ENCODE results near the gene RAB40C. TPM values are rescaled to one million over a fixed set of nuclear protein-coding genes. Genes with fewer than 3 reads are reported as not detected.

RAB40C gene
- total RNA-seq, 1 experiment from 2014 or later: 5.9 TPM

- Histone ChIP-seq H3K9ac (ENCODE audit: low read length) (peak overlapping the region; percentile 65), H3K9me2 (replicated peaks; ENCODE audit: insufficient read depth, low read length) (no peaks in the 10 kb centered on the region), H2AFZ (ENCODE audit: low read length) (no peak overlapping the region), H3K27ac (ENCODE audit: low read length) (peak overlapping the region; percentile 86), H4K20me1 (ENCODE audit: insufficient read depth, low read depth, low read length) (no peaks in the 10 kb centered on the region), H3K4me2 (ENCODE audit: low read depth, low read length, poor library complexity, severe bottlenecking) (peak overlapping the region; percentile 50), H3K9me3 (ENCODE audit: low read length) (no peaks in the 10 kb centered on the region), H3K27me3 (ENCODE audit: low read length) (no peaks in the 10 kb centered on the region), H3K4me1 (ENCODE audit: low read length) (peaks cover 32% of the 10 kb centered on the region), H3K79me2 (ENCODE audit: low read length) (peaks cover 5% of the 10 kb centered on the region), H3K36me3 (ENCODE audit: insufficient read depth, low read length) (no peaks in the 10 kb centered on the region), H3K4me3 (ENCODE audit: low read length) (no peak overlapping the region)
- DNase-seq: peak; percentile 52
Measured at GRCh38 chr16:576823-577201, 13.1 kb upstream of the RAB40C start.

DNA sequence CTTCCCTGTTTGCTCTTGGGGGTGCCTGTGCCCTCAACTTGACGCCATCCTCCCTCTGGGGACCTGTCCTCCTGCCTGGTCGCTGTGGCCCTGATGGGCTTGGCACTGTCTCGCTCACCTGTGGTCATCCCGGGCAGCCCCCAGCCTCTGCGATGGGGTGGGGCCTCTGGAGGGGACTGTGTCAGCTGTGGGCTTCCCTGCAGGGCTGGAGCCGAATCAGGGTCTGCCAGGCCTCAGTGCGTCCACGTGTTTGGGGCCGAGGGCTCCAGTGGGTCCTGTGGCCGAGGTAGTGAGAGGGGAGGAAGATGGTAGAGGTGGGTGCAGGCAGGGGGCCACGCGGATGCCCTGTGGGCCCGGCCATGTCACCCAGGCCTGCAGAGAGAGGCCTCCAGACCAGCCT is 12.1 kb upstream of the RAB40C start:
- no peak for DNase-seq
- Histone ChIP-seq H3K9ac (ENCODE audit: low read length) (0 out of 2 replicates have a peak overlapping the region, but pooled peaks have one; percentile 41), H3K4me2 (ENCODE audit: low read depth, low read length, poor library complexity, severe bottlenecking) (no peak overlapping the region), H3K9me2 (replicated peaks; ENCODE audit: insufficient read depth, low read length) (no peaks in the 10 kb centered on the region), H3K9me3 (ENCODE audit: low read length) (no peaks in the 10 kb centered on the region), H3K79me2 (ENCODE audit: low read length) (no peaks in the 10 kb centered on the region), H3K4me1 (ENCODE audit: low read length) (peaks cover 34% of the 10 kb centered on the region), H3K4me3 (ENCODE audit: low read length) (no peak overlapping the region), H3K27me3 (ENCODE audit: low read length) (no peaks in the 10 kb centered on the region), H3K27ac (ENCODE audit: low read length) (peak overlapping the region; percentile 86), H4K20me1 (ENCODE audit: insufficient read depth, low read depth, low read length) (no peaks in the 10 kb centered on the region), H3K36me3 (ENCODE audit: insufficient read depth, low read length) (no peaks in the 10 kb centered on the region), H2AFZ (ENCODE audit: low read length) (no peak overlapping the region)

DNA sequence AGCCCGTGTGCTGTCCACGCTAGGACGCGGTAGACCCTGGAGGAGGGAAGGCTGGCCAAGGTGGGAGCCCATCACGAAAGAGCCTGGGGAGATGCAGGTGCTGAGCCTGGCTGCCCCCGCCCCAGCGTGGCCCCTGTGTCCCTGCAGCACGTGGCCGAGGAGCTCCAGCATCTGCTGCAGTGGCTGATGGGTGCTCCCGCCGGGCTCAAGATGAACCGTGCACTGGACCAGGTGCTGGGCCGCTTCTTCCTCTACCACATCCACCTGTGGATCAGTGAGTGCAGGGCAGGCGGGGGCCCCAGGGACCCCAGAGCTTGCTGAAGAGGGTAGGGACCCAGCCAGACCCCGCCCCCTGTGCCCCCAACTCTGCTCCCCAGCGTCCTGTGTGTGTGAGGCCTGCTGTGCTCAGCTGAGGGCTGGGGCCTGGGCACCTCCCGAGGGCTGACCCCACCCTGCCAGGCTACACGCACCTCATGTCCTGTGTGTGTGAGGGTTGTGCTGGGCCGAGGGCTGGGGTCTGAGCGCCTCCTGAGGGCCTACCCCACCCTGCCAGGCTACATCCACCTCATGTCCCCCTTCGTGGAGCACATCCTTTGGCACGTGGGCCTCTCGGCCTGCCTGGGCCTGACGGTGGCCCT is 11.5 kb upstream of the RAB40C start:
- peak overlapping the region; percentile 86 for H3K27ac ChIP-seq (ENCODE audit: low read length)
- peaks cover 39% of the 10 kb centered on the region for H3K4me1 ChIP-seq (ENCODE audit: low read length)
- H3K9ac ChIP-seq (ENCODE audit: low read length): peak overlapping the region; percentile 41
- H3K9me2 ChIP-seq (replicated peaks; ENCODE audit: insufficient read depth, low read length): no peaks in the 10 kb centered on the region
- no peak overlapping the region for H2AFZ ChIP-seq (ENCODE audit: low read length)
- no peaks in the 10 kb centered on the region for H3K79me2 ChIP-seq (ENCODE audit: low read length)
- no peaks in the 10 kb centered on the region for H3K36me3 ChIP-seq (ENCODE audit: insufficient read depth, low read length)
- no peaks in the 10 kb centered on the region for H3K9me3 ChIP-seq (ENCODE audit: low read length)
- peak overlapping the region; percentile 29 for H3K4me2 ChIP-seq (ENCODE audit: low read depth, low read length, poor library complexity, severe bottlenecking)
- peak; percentile 66 for DNase-seq
- H3K27me3 ChIP-seq (ENCODE audit: low read length): no peaks in the 10 kb centered on the region
- no peak overlapping the region for H3K4me3 ChIP-seq (ENCODE audit: low read length)
- no peaks in the 10 kb centered on the region for H4K20me1 ChIP-seq (ENCODE audit: insufficient read depth, low read depth, low read length)

- H2AFZ ChIP-seq (ENCODE audit: low read length): no peak overlapping the region
- no peaks in the 10 kb centered on the region for H3K27me3 ChIP-seq (ENCODE audit: low read length)
- no peak overlapping the region for H3K4me3 ChIP-seq (ENCODE audit: low read length)
- no peaks in the 10 kb centered on the region for H4K20me1 ChIP-seq (ENCODE audit: insufficient read depth, low read depth, low read length)
- no peaks in the 10 kb centered on the region for H3K36me3 ChIP-seq (ENCODE audit: insufficient read depth, low read length)
- H3K9me2 ChIP-seq (replicated peaks; ENCODE audit: insufficient read depth, low read length): no peaks in the 10 kb centered on the region
- H3K9me3 ChIP-seq (ENCODE audit: low read length): no peaks in the 10 kb centered on the region
- DNase-seq: peak; percentile 92
- H3K9ac ChIP-seq (ENCODE audit: low read length): peak overlapping the region; percentile 41
- H3K27ac ChIP-seq (ENCODE audit: low read length): peak overlapping the region; percentile 86; the same call in 1 of the 2 replicates
- no peaks in the 10 kb centered on the region for H3K79me2 ChIP-seq (ENCODE audit: low read length)
- peaks cover 45% of the 10 kb centered on the region for H3K4me1 ChIP-seq (ENCODE audit: low read length)
- peak overlapping the region; percentile 29 for H3K4me2 ChIP-seq (ENCODE audit: low read depth, low read length, poor library complexity, severe bottlenecking)
Measured at GRCh38 chr16:578870-579405, 10.9 kb upstream of the RAB40C start.

GRCh38 chr16:580141-580945 is 9.5 kb upstream of the RAB40C start:
- Histone ChIP-seq H3K4me2 (ENCODE audit: low read depth, low read length, poor library complexity, severe bottlenecking) (no peak overlapping the region), H3K27me3 (ENCODE audit: low read length) (no peaks in the 10 kb centered on the region), H3K4me3 (ENCODE audit: low read length) (no peak overlapping the region), H3K79me2 (ENCODE audit: low read length) (no peaks in the 10 kb centered on the region), H2AFZ (ENCODE audit: low read length) (no peak overlapping the region), H3K4me1 (ENCODE audit: low read length) (peaks cover 40% of the 10 kb centered on the region), H3K9me2 (replicated peaks; ENCODE audit: insufficient read depth, low read length) (no peaks in the 10 kb centered on the region), H3K36me3 (ENCODE audit: insufficient read depth, low read length) (no peaks in the 10 kb centered on the region), H3K9ac (ENCODE audit: low read length) (no peak overlapping the region), H4K20me1 (ENCODE audit: insufficient read depth, low read depth, low read length) (no peaks in the 10 kb centered on the region), H3K27ac (ENCODE audit: low read length) (no peak overlapping the region), H3K9me3 (ENCODE audit: low read length) (no peaks in the 10 kb centered on the region)
- DNase-seq: no peak

DNA sequence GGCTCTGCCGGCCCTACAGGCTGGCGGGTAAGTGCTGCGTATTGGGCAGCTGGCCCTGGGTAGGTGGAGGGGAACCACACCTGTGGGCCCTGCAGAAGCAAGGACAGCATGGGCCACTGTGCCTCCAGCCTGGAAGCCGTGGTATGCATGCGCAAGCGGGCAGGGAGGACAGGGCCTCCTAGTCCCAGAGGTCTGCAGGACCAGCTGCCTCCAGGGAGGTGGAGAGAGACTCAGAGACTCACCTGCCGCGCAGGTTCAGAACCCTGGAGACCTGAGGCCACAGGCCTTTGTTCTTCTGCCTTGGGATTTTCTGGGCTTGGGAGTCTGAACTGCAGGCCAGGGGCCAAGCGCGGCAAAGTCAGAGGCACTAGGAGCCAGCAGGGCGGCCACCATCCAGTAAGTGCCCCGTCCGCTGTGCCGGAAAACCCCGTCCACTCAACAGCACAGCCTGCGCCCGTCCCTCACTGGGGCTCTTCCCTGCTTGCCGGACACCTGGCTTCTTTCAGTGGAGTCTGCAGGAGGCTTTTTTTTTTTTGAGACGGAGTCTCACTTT is 8.8 kb upstream of the RAB40C start:
- no peaks in the 10 kb centered on the region for H3K27me3 ChIP-seq (ENCODE audit: low read length)
- H3K4me1 ChIP-seq (ENCODE audit: low read length): peaks cover 33% of the 10 kb centered on the region
- H3K9me2 ChIP-seq (replicated peaks; ENCODE audit: insufficient read depth, low read length): no peaks in the 10 kb centered on the region
- no peak overlapping the region for H3K27ac ChIP-seq (ENCODE audit: low read length)
- H4K20me1 ChIP-seq (ENCODE audit: insufficient read depth, low read depth, low read length): no peaks in the 10 kb centered on the region
- H3K36me3 ChIP-seq (ENCODE audit: insufficient read depth, low read length): no peaks in the 10 kb centered on the region
- H3K79me2 ChIP-seq (ENCODE audit: low read length): no peaks in the 10 kb centered on the region
- no peaks in the 10 kb centered on the region for H3K9me3 ChIP-seq (ENCODE audit: low read length)
- no peak overlapping the region for H3K4me2 ChIP-seq (ENCODE audit: low read depth, low read length, poor library complexity, severe bottlenecking)
- no peak for DNase-seq
- no peak overlapping the region for H3K4me3 ChIP-seq (ENCODE audit: low read length)
- H2AFZ ChIP-seq (ENCODE audit: low read length): no peak overlapping the region
- no peak overlapping the region for H3K9ac ChIP-seq (ENCODE audit: low read length)

- H3K27me3 ChIP-seq (ENCODE audit: low read length): no peaks in the 10 kb centered on the region
- H3K4me1 ChIP-seq (ENCODE audit: low read length): peaks cover 25% of the 10 kb centered on the region
- no peaks in the 10 kb centered on the region for H3K9me3 ChIP-seq (ENCODE audit: low read length)
- H3K36me3 ChIP-seq (ENCODE audit: insufficient read depth, low read length): no peaks in the 10 kb centered on the region
- H3K27ac ChIP-seq (ENCODE audit: low read length): no peak overlapping the region
- H3K4me3 ChIP-seq (ENCODE audit: low read length): no peak overlapping the region
- no peak overlapping the region for H3K9ac ChIP-seq (ENCODE audit: low read length)
- H2AFZ ChIP-seq (ENCODE audit: low read length): no peak overlapping the region
- H3K9me2 ChIP-seq (replicated peaks; ENCODE audit: insufficient read depth, low read length): no peaks in the 10 kb centered on the region
- H4K20me1 ChIP-seq (ENCODE audit: insufficient read depth, low read depth, low read length): peaks cover 6% of the 10 kb centered on the region; the same call in 1 of the 2 replicates
- DNase-seq: no peak
- no peak overlapping the region for H3K4me2 ChIP-seq (ENCODE audit: low read depth, low read length, poor library complexity, severe bottlenecking)
- H3K79me2 ChIP-seq (ENCODE audit: low read length): no peaks in the 10 kb centered on the region
Measured at GRCh38 chr16:582218-582613, 7.7 kb upstream of the RAB40C start.
